Stimulated activated CD8-positive, alpha-beta memory T cell treated with anti-CD3 and anti-CD28 coated beads, Interleukin-2, amount 100 ng/mL, for 48 hours (primary cell): ENCODE results near the gene MACROD2.

Experiments
- DNase-seq, 2 donors: peaks; one replicate each; pipeline ENCODE4 v3.0.0-alpha.2; 2020; ENCODE audit warnings: low read depth in 2 of 2

Gene MACROD2

DNA sequence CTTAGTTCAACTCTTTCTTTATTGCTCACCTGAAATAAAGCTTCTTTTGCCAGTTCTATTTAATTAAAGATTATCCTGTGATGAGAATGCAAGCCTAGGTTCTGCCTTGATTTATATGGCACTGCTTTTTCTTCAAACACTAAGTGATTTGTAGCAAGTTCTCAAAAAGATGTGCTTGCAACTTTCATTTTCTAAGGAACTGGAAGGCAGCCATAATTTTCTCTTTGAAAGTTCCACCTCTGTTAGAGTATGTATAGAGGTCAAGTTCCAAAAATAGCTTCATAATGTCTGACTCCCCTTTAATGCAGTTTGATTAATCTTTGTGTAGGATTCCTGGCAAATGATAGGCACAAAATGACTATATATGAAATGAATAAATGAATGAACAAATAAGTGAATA, 870.4 kb downstream of the MACROD2 start:
- DNase-seq = no peak

DNA sequence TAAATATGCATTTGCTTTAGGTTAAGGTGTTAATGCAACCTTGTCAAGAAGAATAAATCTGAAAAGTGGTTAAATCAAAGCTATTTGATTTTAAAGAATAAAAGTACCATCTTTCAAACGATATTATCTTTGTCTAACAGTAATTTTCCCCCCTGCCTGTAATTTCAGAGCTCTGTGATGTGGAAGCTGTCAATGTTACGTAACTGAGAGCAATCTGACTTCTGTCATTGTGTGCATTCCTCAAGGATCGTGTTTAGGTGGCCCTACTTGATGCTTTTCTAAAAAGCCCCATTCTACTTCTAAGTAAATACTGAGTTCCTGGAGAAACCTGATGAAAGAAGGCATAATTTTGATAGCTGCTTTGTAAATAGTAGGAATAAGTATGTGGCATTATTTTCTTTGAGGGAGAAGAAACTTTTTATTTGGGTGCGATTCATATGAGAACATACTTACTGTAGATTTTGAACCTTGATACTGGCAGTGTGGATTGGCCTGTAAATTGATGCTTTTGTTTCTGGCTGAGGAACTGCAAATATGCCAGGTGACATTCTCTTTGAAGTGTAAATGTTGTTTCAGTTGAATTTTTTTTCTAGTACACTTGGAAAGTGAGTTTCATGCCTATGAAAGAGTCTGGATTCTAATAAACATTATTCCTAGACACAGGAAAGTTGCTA, 871.7 kb downstream of the MACROD2 start:
- no peak for DNase-seq

DNA sequence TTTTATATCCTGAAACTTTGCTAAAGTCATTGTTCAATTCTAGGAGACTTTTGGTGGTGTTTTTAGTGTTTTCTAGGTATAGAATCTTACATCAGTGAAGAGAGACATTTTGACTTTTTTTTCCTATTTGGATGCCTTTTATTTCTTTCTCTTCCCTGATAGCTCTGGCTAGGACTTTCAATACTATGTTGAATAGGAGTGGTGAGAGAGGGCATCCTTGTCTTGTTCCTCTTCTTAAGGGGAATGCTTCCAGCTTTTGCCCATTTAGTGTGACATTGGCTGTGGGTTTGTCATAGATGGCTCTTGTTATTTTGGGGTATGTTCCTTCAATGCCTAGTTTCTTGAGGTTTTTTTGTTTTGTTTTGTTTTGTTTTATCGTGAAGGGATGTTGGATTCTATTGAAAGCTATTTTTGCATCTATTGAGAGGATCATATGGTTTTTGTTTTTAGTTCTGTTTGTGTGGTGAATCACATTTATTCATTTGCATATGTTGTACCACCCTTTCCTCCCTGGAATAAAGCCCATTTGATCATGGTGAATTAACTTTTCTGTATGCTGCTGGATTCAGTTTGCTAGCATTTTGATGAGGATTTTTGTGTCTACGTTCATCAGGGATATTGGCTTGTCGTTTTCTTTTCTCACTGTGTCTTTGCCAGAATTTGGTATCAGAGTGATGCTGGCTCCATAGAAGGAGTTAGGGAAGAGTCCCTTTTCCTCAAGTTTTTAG, 882.1 kb downstream of the MACROD2 start:
- no peak for DNase-seq

DNA sequence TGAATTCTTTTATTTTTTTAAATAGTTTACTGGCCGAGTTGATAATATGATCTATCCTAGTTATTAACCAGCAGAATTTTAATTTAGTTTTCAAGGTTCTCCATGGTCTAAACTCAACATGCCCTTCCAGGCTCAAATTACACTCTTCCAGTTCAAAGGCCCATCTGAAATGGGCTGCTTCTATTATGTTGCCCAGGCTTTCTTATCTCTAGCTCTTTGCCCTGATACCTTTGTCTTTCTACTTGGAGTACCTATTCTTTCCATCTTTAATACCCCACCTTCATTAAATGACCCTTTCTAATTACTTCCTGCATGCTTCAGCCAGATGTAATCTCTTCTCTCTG, 883.3 kb downstream of the MACROD2 start:
- DNase-seq = no peak

DNA sequence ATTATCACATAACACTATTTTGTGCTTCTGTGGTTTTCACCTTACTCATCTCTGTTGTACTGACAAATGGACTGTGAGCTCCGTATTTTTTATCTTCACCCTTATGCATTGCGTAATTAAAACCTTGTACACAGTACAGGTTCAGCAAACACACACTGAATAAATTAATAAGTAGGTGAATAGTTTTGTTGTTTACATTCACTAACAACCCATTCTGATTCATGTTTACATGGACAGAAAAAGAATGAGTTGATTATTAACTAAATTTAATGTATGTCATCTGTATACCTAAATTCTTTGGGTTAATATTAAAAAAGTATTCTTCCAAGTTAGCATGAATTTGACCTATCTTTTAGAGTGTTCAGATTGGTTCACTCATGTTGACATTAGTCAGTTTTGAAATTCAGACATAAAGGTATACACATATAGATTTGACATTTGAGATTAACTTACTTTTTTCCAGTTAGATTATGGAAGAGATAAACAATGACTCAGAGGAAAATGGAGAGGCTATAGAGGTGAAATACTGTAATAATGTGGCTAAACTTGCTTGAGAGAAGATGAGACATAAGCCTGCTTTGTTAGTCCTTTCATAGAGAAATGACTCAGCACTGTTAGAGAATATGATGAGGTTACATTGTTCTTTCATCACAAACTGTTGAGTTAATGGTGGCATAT, 883.8 kb downstream of the MACROD2 start:
- no peak for DNase-seq

DNA sequence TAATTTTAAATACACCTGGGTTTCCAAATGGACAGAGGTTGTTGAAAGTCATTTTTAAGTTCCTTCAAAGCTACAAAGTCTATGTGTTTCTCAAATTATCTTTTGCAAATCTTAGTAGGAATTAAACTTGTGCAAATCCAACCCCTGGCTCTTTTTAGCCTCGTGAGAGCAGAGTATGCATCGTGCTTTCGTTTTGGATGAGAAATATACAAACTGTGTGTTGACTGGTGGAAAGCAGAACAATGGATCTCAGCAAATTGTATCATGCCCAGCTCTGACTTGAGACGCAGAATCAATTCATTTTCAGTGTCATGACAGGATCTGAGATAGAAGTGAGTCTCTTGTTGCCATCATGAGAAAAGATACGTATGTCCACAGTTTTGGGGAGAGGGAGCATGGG, 884.5 kb downstream of the MACROD2 start:
- DNase-seq = no peak

DNA sequence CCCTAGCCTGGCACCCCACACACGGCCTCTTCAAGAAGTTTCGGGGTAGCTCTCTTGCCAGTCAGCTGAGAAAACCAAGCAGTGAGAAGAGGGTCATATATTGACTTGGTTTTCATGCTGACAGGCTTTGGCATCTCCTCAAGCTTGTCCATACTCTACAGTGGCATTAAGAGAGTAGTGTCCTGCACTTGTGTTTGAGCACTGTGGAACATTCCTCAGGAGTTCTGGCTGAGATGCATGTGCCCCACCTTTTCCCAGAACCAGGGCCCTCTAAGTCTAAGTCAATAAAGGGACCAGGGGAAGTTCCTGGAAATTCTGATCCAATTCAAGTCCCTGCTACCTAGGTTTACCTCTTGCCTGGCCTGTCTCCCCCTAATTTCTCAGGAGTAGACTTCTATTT, 886.2 kb downstream of the MACROD2 start:
- no peak for DNase-seq

DNA sequence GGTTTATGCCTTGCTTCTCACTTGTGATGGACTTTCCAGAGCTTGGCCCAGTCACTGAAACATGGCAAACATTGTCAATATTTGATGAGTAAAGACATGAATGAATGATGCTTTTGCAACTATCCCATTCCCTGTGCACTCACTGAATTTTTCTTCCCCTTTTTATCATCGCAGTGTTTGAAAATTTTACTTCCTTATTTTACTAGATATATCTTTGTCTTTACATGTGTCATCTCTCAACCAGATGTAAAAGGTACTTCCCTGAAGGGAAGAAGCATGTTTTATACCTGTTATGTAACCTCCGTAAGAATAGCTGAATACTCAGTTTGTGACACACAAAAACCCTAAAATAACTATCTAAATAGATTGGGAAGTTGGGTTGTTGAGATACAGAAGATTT, 886.8 kb downstream of the MACROD2 start:
- no peak for DNase-seq

DNA sequence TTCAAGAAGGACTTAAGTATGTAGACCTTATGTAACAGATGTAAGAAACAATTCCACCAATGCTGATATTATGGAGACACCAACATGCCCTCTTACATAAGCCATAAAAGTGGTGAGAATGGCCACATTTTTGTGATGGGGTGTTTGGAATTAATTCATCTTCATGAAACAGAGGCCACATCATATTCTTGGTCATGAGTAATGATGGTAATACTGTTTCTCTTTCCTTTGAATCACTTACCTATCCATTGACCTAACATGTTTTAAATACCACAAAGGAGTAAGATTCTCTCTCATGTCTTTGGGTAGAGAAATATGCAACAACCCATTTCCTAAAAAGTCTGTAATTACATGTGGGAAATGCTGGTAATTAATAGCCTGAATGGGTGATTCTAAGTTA, 887.5 kb downstream of the MACROD2 start:
- no peak for DNase-seq

DNA sequence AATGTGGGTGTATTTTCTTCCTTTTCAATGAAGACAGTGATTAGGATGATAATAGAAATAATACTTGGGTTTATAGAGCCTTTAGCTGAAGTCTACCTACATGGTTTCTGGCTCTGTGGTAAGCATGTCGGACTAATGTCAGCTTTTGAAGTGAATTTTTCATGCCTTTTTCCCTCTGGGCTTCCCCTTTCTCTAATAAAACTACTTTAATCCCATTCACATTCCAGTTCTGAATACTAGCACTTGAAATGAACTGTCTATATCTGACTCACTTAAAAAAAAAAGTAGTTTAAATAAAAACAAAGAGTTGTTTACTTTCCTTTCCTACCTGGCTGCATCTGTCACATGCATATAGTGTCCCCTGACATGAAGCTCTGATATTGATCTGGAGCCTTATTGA, 888.0 kb downstream of the MACROD2 start:
- DNase-seq = no peak

DNA sequence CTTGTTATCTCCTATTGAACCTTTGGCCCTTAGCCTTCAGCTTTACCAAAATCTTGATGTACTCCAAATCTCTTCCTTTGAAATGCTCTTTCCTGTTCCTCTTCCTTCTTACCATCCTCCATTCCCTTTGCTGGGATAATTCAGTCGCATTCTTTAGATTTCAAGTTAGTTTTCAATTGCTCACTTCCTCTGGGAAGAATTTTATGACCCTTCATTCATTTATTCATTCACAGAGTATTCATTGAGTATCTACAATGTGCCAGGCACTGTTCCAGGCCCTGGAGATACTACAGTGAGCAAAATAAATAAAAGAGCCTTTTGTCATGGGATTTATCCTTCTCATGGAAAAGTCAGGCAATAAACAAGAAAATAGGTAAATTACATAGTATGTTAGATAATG, 890.3 kb downstream of the MACROD2 start:
- DNase-seq = no peak

DNA sequence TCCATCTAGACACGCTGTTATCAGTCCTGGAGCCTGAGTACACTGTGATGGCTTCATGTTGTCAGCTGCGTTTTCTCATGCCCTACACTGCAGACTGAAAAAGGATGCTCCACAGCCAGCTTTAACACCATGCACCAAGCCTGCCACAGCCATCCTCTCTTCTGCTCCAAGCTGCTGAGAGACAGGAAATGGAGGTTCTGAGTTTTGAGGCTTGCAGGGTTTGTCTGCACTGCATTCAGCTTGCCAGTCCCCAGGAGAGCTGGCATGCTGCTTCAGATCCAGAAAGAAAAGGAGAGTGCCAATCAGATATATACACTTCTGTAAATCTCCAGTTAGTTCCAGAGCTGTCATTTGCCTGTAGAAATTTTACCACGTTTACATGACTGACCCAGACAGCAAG, 892.8 kb downstream of the MACROD2 start:
- no peak for DNase-seq

DNA sequence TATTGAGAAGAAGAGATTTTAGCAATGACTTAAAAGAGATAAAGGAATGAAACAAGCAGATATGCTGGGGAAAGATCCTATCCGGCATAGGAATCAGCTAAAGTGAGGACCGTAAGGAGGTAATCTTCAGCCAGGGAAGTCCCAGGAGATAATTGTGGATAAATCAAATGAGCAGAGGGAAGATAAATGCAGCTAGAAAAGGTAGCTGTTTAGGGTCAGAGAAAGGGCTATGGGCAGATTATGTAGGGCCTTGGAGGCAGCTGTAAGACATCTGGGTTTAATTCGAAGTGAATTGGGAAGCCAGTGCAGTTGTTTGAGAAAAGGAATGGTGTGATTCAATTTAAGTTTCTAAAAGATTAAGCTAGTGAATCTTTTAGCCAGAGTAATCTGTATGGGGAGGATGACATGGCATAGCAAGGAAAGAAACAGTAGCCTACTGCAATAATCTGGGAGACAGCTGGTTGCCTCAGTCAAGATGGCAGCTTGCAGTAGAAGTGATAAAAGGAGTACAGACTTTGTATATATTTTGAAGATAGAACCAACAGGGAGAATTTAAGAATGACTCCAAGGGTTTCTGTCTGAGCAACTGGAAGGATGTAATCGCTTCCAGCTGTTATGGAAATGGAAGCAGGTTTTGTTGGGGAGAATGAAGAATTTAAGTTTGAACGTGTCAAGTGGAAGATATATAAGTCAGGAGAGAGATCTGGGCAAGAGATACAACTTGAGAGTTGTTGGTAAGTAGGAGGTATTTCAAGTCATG, 894.4 kb downstream of the MACROD2 start:
- no peak for DNase-seq

DNA sequence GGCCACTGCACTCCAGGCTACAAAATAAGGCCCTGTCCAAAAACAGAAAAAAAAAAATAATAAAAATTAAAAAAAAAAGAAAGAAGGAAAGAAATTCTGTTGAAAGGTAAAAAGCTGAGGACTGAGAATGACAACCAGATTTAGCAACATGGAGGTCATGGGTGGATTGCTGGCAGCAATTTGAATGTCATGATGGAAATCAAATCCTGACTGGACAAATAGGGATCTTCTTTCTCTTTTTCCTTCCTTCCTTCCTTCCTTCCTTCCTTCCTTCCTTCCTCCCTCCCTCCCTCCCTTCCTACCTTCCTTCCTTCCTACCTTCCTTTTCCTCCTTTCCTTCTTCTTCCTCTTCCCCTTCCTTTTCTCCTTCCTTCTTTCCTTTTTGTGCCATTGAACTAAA, 895.4 kb downstream of the MACROD2 start:
- no peak for DNase-seq

DNA sequence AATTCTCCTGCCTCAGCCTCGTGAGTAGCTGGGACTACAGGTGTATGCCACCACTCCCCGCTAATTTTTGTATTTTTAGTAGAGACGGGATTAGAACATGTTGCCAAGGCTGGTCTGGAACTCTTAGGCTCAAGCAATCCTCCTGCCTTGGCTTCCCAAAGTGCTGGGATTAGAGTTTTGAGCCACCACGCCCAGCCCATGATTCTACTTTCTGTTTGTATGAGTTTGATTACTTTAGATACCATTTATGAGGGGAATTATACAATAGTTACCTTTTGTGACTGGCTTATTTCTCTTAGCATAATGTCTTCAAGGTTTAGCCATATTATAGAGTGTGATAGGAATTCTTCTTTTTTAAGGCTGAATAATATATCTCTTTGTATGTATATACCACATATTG, 897.5 kb downstream of the MACROD2 start:
- no peak for DNase-seq

DNA sequence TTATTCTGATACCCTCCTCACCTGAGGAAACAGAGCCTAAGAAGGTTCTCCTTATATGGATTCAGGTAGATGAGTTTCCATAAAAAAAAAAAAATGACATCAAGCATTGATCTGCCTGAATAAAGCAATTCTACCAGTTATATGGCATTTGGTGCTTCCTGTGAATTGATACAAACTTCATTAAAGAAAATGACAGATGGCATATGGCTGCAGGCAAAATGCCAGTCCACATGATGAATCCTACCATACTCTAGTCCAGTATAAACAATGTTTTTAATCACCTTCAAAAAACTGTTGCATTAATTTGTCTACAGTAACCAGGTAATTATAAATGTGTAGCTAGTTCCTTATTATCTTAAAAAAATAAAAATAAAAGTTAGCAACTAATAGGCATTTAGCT, 901.3 kb downstream of the MACROD2 start:
- no peak for DNase-seq

DNA sequence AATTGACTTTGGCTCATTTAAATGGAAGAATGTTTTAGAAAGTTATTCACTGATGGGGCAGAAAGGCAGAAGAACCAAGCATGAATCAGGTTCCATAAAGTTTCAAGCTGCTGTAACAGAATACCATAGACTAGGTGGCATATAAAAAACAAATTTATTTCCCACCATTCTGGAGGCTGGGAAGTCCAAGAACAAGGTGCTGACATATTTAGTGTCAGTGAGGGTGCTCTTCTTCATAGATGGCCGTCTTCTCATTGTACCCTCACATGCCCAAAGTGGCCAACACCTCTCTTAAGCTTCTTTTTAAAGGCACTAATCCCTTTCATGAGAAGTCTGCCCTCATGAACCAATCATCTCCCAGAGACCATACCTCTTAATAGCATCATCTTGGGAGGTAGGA, 902.3 kb downstream of the MACROD2 start:
- no peak for DNase-seq

DNA sequence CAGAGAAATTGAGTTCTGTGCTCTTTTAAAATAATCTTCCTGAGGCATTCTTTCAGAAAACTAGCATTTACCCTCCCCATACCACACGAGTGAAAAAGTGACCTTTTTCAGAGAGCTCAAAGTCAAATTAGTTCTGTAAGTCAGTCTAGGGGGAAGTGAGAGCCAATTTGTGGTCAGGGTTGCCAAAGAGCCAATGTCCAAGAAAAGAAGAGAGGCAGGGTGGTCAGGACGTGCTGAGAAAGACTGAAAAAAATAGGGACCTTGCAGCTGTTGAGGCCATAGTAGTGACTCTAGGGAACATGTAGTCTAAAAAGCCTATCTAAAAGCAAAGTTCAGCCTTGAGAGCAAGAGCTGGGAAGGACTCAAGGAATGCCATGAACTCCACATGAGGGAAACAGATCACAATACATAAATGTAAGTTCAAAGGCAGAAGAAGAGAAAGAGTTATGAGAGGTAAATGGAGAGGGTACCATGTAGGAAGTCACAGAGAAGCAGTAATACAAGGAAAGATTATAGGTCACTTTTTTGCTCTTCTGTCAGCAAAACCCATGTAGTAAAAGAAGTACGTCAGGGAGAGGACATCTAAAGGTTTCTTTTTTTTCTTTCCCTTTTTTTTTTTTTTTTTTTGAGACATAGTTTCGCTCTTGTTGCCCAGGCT, 907.2 kb downstream of the MACROD2 start:
- no peak for DNase-seq

DNA sequence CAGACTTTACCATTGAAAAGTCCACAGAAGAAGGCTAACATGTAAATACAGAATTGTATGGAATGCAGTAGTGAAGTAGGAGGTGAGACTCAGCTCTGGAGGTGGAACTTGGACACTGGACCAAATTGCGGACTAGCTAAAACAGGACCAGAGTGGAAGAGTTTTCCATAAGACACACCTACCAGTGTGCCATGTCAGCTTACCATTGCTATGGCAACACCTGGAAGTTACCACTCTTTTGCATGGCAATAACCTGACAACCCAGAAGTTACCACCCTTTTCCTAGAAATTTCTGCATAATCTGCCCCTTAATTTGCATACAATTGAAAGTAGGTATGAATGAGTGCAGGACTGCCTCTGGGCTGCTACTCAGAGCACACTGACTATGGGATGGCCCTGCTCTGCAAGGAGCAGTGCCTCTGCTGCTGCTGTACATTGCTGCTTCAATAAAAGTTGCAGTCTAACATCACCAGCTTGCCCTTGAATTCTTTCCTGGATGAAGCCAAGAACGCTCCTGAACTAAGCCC, 911.7 kb downstream of the MACROD2 start:
- no peak for DNase-seq

DNA sequence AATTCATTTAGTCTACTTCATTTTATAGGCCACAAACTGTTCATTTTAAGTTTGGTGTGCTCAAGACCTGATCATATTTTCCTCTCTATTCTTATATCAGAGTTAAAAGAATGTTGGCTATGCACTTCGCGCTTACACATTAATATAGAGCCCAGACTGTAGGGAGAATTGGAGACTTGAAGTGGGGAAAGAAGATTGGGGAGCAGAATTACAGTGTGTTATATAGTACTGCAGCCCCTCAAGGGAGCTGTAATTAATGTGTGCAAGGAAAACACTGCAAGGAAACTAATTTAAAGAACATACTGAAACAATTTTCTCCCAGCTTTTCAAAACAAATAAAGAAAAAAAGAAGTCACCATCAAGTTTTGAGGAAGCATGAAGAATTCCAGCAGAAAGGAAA, 914.8 kb downstream of the MACROD2 start:
- no peak for DNase-seq

DNA sequence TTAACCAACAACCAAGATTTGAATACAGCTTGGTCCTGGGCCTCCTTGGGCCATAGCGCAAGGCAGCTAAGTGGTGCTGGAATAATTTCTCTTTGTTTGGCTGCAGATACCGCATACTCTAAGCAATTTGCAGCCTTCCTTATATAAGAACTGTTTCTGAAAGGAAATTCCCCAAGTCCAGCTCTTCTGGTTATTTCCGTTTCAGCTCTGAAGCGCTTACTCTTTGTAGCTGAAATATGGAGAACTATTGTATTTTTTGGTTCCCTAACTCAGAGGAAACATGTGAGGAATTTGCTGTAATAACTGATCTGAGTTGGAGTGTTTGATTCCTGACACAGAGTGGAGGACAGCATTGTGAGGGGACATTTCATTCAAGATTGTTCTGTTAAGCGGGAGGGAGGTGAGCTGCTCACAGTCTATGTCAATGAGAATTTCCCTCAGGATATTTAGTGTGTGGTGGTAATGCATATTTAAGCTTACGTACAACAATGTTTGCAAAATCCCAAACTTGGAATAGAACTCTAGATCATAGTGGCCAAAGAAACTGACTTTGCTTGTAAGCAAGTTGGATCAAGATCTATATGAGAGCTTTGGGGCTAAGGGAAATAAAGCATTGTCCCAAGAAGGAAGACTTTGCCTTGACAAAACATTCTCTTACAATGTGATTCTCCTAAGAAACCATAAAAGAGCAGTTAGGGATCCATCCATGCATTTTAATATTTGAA, 918.7 kb downstream of the MACROD2 start:
- DNase-seq = no peak
